HL-60/S4 treated with retinoic acid at 250 ng/mL for 4 days and 3 days (cell line): ENCODE results near the gene SLC25A27.
"Not testable (repeated sequence)": the region's sequence is repeated elsewhere in the genome, so short reads cannot be mapped to it uniquely, and the experiment has no call there.

Source experiments
- in situ Hi-C: fragments of 300-500 bp; cut with MboI; formaldehyde crosslinking; loops from 2 replicates; pipeline ENCODE4 v1.7.0; 2022; ENCODE audit warnings: low sequenced_read_pairs

The SLC25A27 gene

GRCh38 chr6:46652603-46653438, at the start of gene SLC25A27, which contains the start of gene CYP39A1:
SLC25A27 (plus strand) TSS chr6:46652975; CDS start chr6:46653193, 218 bp downstream.
CYP39A1 (minus strand) TSS chr6:46652818; CDS start chr6:46652582, 236 bp downstream.
- in situ Hi-C loops: no loop called here

- in situ Hi-C loops: no loop called here
Observed at GRCh38 chr6:46605091-46605797, 47.5 kb upstream of the SLC25A27 start.

- in situ Hi-C loops: no loop called here
Observed at GRCh38 chr6:46606338-46606737, 46.4 kb upstream of the SLC25A27 start.

GRCh38 chr6:46610862-46611553, 41.8 kb upstream of the SLC25A27 start:
- in situ Hi-C loops: no loop called here

- in situ Hi-C loops: no loop called here
Observed at GRCh38 chr6:46612645-46613044, 40.1 kb upstream of the SLC25A27 start.

GRCh38 chr6:46618726-46619125, 34.0 kb upstream of the SLC25A27 start:
- in situ Hi-C loops: no loop called here

GRCh38 chr6:46626228-46626909, 26.4 kb upstream of the SLC25A27 start:
- in situ Hi-C loops: no loop called here

- in situ Hi-C loops: no loop called here
Observed at GRCh38 chr6:46626976-46627375, 25.8 kb upstream of the SLC25A27 start.

- in situ Hi-C loops: no loop called here
Observed at GRCh38 chr6:46628498-46628897, 24.3 kb upstream of the SLC25A27 start.

- in situ Hi-C loops: no loop called here
Observed at GRCh38 chr6:46628976-46629375, 23.8 kb upstream of the SLC25A27 start.

GRCh38 chr6:46629691-46630090, 23.1 kb upstream of the SLC25A27 start:
- in situ Hi-C loops: no loop called here

GRCh38 chr6:46632053-46632452, 20.7 kb upstream of the SLC25A27 start:
- in situ Hi-C loops: no loop called here

GRCh38 chr6:46635462-46635861, 17.3 kb upstream of the SLC25A27 start:
- in situ Hi-C loops: no loop called here

GRCh38 chr6:46637145-46637544, 15.6 kb upstream of the SLC25A27 start:
- in situ Hi-C loops: no loop called here

GRCh38 chr6:46637933-46638332, 14.8 kb upstream of the SLC25A27 start:
- in situ Hi-C loops: no loop called here

GRCh38 chr6:46638650-46639049, 14.1 kb upstream of the SLC25A27 start:
- in situ Hi-C loops: no loop called here

GRCh38 chr6:46642928-46643751, 9.6 kb upstream of the SLC25A27 start:
- in situ Hi-C loops: no loop called here

GRCh38 chr6:46645265-46645664, 7.5 kb upstream of the SLC25A27 start:
- in situ Hi-C loops: no loop called here

- in situ Hi-C loops: not testable (repeated sequence)
Observed at GRCh38 chr6:46648108-46648507, 4.7 kb upstream of the SLC25A27 start.

- in situ Hi-C loops: no loop called here
Observed at GRCh38 chr6:46648869-46649492, 3.8 kb upstream of the SLC25A27 start.
